CD4-positive, alpha-beta memory T cell (primary cell): ENCODE data around the gene ZNF22. TPM values are rescaled to one million over a fixed set of nuclear protein-coding genes. Genes with fewer than 3 reads are reported as not detected.

Experiments
- CTCF ChIA-PET: fragments of 350-600 bp; sonication (Branson Sonifier 250); formaldehyde crosslinking; loops from one replicate; lab custom pipeline; 2021; ENCODE audit warnings: inconsistent platforms; ENCODE audit not compliant: partially characterized antibody; lab: Charles Lee
- POLR2A ChIA-PET: fragments of 350-600 bp; sonication (Branson Sonifier 250); formaldehyde crosslinking; loops from one replicate; lab custom pipeline; 2021; ENCODE audit not compliant: partially characterized antibody; lab: Charles Lee
- DNase-seq, 5 donors: peaks; one replicate each; pipeline versions ENCODE4 v3.0.0 to v3.0.0-alpha.2; 2020 to 2022; ENCODE audit warnings: mixed read lengths in 1 of 5
- H3K27ac ChIP-seq: one replicate; pipeline ENCODE4 v1.7.0; 2013; ENCODE audit warnings: low read depth, low read length
- H3K27me3 ChIP-seq: 2 replicates; pipeline ENCODE4 v1.7.0; 2013; ENCODE audit warnings: mild to moderate bottlenecking, low read length, moderate library complexity; ENCODE audit not compliant: insufficient read depth
- H3K36me3 ChIP-seq: 2 replicates; pipeline ENCODE4 v1.7.0; 2013; ENCODE audit warnings: mild to moderate bottlenecking, low read length, moderate library complexity; ENCODE audit not compliant: insufficient read depth
- H3K4me1 ChIP-seq: 2 replicates; pipeline ENCODE4 v1.7.0; 2013; ENCODE audit warnings: mild to moderate bottlenecking, low read length, moderate library complexity; ENCODE audit not compliant: insufficient read depth
- H3K4me3 ChIP-seq, 2 donors: one replicate each; pipeline ENCODE4 v1.7.0; 2013; ENCODE audit warnings: low read length in 2 of 2, mild to moderate bottlenecking in 1 of 2
- H3K9me3 ChIP-seq, 2 donors: one replicate each; pipeline ENCODE4 v1.7.0; 2013; ENCODE audit warnings: low read length in 2 of 2, control low read depth in 1 of 2; ENCODE audit not compliant: control insufficient read depth in 1 of 2
- H3K27ac Mint-ChIP-seq, 7 donors: one replicate each; pipeline ENCODE4 v1.8.0; 2020 to 2021; ENCODE audit warnings: mixed read lengths in 7 of 7, mild to moderate bottlenecking in 6 of 7, inconsistent platforms in 3 of 7, moderate library complexity in 3 of 7
- H3K27me3 Mint-ChIP-seq, 2 donors: one replicate each; pipeline ENCODE4 v1.8.0; 2020 to 2021; ENCODE audit warnings: mixed read lengths in 2 of 2
- H3K36me3 Mint-ChIP-seq, 2 donors: one replicate each; pipeline ENCODE4 v1.8.0; 2020 to 2021; ENCODE audit warnings: mixed read lengths in 2 of 2, inconsistent platforms in 1 of 2, mild to moderate bottlenecking in 1 of 2
- H3K4me1 Mint-ChIP-seq, 4 donors: one replicate each; pipeline ENCODE4 v1.8.0; 2020 to 2021; ENCODE audit warnings: mixed read lengths in 4 of 4, mild to moderate bottlenecking in 1 of 4
- H3K4me3 Mint-ChIP-seq, 8 donors: one replicate each; pipeline ENCODE4 v1.8.0; 2020 to 2021; ENCODE audit warnings: mixed read lengths in 8 of 8, mild to moderate bottlenecking in 7 of 8, moderate library complexity in 6 of 8, inconsistent platforms in 3 of 8
- H3K9me3 Mint-ChIP-seq, 8 donors: one replicate each; pipeline ENCODE4 v1.8.0; 2020 to 2021; ENCODE audit warnings: mixed read lengths in 8 of 8, mild to moderate bottlenecking in 5 of 8, inconsistent platforms in 3 of 8, moderate library complexity in 1 of 8
- intact Hi-C: fragments of 100-400 bp; cut with micrococcal nuclease; formaldehyde crosslinking; loops from one replicate; pipeline ENCODE4 v1.15.1; 2023
- polyA plus RNA-seq, 2 donors: library from polyadenylated mRNA; unstranded; fragments of 300-500 nt; fragmentation: Illumina TruSeq; gene quantifications; one replicate each; pipeline ENCODE4 v1.2.3, GENCODE V29; 2021
- total RNA-seq, 2 experiments: library from RNA; stranded (reverse); gene quantifications; one replicate each; pipeline ENCODE4 v1.2.3, GENCODE V29; 2021

ZNF22 gene
- total and polyA plus RNA-seq, 4 experiments from 2014 or later, result 26.9 to 40.6 (median 30.8) TPM

DNA sequence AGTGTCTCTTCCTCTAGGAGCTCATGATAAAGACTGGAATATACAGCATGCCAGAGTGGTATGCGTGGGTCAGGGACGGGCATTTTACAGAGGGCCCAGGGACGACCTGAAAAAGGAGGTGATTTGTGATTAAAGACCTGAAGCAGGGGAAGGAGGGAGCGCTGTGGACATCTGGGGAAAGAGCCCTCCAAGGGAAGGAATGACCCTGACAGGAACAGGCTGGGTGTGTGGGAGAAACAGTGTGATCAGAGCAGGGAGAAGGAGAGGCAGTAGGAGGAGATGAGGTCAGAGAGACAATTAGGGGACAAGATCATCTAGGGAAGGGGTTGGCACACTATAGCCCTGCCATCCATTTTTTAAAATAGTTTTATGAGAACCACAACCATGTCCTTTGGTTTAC is 44.5 kb upstream of the ZNF22 start:
- Histone ChIP-seq H3K4me1 (peaks cover 26% of the 10 kb centered on the region), H3K36me3 (no peaks in the 10 kb centered on the region), H3K27me3 (no peaks in the 10 kb centered on the region), H3K9me3 (no peaks in the 10 kb centered on the region), H3K4me3 (no peak overlapping the region), H3K27ac (no peak overlapping the region)
- peaks cover 9 to 30% (median 23%) of the 10 kb centered on the region in 4 donors for H3K4me1 Mint-ChIP-seq
- peak overlapping the region in 2 of 7 donors; percentile 48 to 61 for H3K27ac Mint-ChIP-seq
- DNase-seq, result no peak
- H3K36me3 Mint-ChIP-seq, result peaks cover 12 to 16% of the 10 kb centered on the region in 2 donors
- POLR2A ChIA-PET, result no interaction called here
- intact Hi-C loops, result loop anchor here (10.0 kb wide), 1 partner anchor 81 kb away; no protein-coding TSS in a partner anchor
- H3K9me3 Mint-ChIP-seq, result no peaks in the 10 kb centered on the region
- no peaks in the 10 kb centered on the region for H3K27me3 Mint-ChIP-seq
- CTCF ChIA-PET, result no interaction called here
- peak overlapping the region in 1 of 8 donors; percentile 7 for H3K4me3 Mint-ChIP-seq

DNA sequence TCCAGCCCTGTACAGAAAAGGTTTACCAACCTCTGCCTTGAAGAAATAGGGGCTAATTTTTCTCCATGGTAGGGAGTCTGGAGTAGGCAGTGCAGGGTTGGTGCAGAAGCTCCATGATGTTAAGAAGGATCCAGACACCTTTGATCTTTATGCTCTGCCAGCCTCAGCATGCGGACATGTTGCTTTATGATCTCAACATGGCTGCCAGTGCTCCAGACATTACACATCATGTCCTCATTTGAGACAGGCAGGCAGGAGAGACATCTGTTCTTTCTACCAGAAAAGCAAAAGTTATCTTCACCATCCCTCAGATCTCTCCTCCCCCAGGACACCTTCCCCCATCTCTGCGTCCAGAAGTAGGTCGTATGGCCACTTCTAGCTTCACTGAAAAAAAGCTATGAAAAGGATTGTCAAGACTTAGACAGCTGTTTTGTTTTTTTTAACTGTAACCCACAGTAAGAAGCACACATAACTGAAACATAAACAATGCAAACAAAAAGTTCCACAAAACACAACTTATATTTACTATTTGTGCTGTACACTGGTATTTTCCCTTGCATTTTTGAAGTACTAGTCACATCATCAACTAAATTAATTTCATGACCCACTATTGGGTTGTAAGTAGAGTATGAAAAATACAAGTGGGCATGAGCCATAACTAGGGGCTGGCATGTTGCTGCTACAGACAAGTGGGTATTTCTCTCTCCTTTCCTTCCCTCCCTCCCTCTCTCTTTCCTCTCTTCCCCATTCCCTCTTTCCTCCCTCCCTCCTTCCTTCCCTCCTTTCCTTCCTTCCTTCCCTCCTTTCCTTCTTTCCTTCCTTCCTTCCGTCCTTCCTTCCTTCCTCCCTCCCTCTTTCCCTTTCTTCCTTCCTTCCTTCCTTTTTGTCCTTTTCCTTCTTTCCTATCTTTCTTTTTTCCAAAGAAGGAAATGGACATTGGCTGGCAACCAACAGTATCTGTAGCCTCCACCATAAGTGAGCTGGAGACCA is 43.7 kb upstream of the ZNF22 start:
- peaks cover 12% of the 10 kb centered on the region in 2 donors for H3K36me3 Mint-ChIP-seq
- Histone ChIP-seq H3K36me3 (no peaks in the 10 kb centered on the region), H3K27me3 (no peaks in the 10 kb centered on the region), H3K4me3 (no peak overlapping the region), H3K9me3 (no peaks in the 10 kb centered on the region), H3K4me1 (peaks cover 26% of the 10 kb centered on the region), H3K27ac (no peak overlapping the region)
- no peaks in the 10 kb centered on the region for H3K9me3 Mint-ChIP-seq
- peaks cover 9 to 30% (median 23%) of the 10 kb centered on the region in 4 donors for H3K4me1 Mint-ChIP-seq
- DNase-seq, result no peak
- ChIA-PET CTCF (no interaction called here), POLR2A (no interaction called here)
- intact Hi-C loops, result loop anchor here (10.0 kb wide), 1 partner anchor 82 kb away; no protein-coding TSS in a partner anchor
- peak overlapping the region in 1 of 8 donors; percentile 29 for H3K4me3 Mint-ChIP-seq
- H3K27me3 Mint-ChIP-seq, result no peaks in the 10 kb centered on the region
- H3K27ac Mint-ChIP-seq, result peak overlapping the region in 2 of 7 donors; percentile 37 to 62

DNA sequence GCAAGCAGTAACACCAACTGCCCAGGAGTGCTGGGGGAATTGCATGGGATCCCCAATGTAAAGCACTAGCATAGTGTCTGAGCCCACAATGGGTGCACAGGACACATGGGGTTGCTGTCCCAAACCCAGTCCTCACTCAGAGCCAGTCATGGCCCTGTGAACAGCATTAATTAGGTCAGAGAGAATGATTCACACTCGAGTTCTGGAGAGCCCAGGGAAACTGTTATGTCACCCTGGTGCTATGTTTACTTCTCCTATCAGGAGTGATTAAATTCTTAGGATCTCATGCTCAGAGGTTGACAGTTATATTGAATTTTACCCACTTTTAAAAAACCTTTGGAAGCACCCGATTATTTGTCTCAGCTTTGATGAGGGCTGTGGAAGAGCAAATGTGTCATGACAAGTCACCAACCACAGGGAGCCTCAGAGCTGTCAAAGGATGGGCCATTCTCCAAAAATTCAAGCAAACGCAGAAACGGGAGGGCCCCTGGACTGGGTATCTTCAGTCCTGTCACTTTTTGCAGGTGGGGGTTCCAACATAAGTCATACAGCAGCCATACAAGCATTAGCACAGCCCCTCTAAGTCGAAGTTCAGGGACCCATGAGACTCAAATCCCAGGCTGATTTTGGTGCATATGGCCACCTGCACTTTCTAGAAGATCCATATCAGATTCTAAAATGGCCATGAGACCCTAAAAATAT is 42.4 kb upstream of the ZNF22 start:
- Mint-ChIP-seq H3K27me3 (no peaks in the 10 kb centered on the region), H3K4me3 (peak overlapping the region; percentile 88 to 91 (median 89)), H3K4me1 (peaks cover 9 to 30% (median 23%) of the 10 kb centered on the region in 4 donors), H3K27ac (peak overlapping the region; percentile 63 to 92 (median 78)), H3K9me3 (no peaks in the 10 kb centered on the region), H3K36me3 (peaks cover 11 to 12% of the 10 kb centered on the region in 2 donors)
- intact Hi-C loops, result loop anchor here (10.0 kb wide), 1 partner anchor 84 kb away; no protein-coding TSS in a partner anchor
- H3K4me3 ChIP-seq, result peak overlapping the region; percentile 66 to 77
- no peak for DNase-seq
- no peaks in the 10 kb centered on the region for H3K9me3 ChIP-seq
- no peaks in the 10 kb centered on the region for H3K27me3 ChIP-seq
- CTCF ChIA-PET, result no interaction called here
- POLR2A ChIA-PET, result interaction anchor here (1.2 kb wide), 1 partner anchor 42 kb away, joined by 4 read pairs; no protein-coding TSS in a partner anchor
- peaks cover 26% of the 10 kb centered on the region for H3K4me1 ChIP-seq
- H3K27ac ChIP-seq, result no peak overlapping the region
- H3K36me3 ChIP-seq, result no peaks in the 10 kb centered on the region

DNA sequence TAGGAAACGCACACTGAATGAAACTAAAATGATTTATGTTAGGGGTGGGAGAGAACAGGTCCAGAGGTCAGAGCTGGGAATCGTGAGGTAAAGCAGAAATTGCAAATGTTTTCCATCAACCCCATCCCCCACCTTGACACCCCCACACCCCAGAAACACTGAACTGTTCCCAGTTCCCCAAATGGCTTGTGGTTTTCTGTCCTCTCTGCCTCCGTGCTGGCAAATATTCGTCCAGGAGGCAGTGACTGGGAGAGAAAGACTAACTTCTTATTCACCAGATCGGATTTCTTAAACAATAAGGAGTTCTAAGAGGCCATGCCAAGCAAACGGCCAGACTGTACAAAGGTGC is 41.9 kb upstream of the ZNF22 start:
- intact Hi-C loops, result loop anchor here (1.0 to 10.0 kb wide), 4 partner anchors 15 to 84 kb away; partner anchors contain the start of gene ZNF22
- no peaks in the 10 kb centered on the region for H3K36me3 ChIP-seq
- no peaks in the 10 kb centered on the region for H3K27me3 Mint-ChIP-seq
- H3K4me3 Mint-ChIP-seq, result peak overlapping the region; percentile 88 to 91 (median 89)
- peak overlapping the region; percentile 63 to 92 (median 78) for H3K27ac Mint-ChIP-seq
- H3K27ac ChIP-seq, result peak overlapping the region; percentile 57
- no peak for DNase-seq
- ChIA-PET POLR2A (interaction anchor here (1.0 to 1.2 kb wide), 2 partner anchors 41 to 80 kb away, joined by 4 to 5 read pairs; no protein-coding TSS in a partner anchor), CTCF (no interaction called here)
- H3K4me3 ChIP-seq, result peak overlapping the region; percentile 66 to 77
- peaks cover 26% of the 10 kb centered on the region for H3K4me1 ChIP-seq
- no peaks in the 10 kb centered on the region for H3K9me3 Mint-ChIP-seq
- H3K36me3 Mint-ChIP-seq, result peaks cover 6 to 12% of the 10 kb centered on the region in 2 donors
- no peaks in the 10 kb centered on the region for H3K27me3 ChIP-seq
- peaks cover 9 to 30% (median 23%) of the 10 kb centered on the region in 4 donors for H3K4me1 Mint-ChIP-seq
- H3K9me3 ChIP-seq, result no peaks in the 10 kb centered on the region

DNA sequence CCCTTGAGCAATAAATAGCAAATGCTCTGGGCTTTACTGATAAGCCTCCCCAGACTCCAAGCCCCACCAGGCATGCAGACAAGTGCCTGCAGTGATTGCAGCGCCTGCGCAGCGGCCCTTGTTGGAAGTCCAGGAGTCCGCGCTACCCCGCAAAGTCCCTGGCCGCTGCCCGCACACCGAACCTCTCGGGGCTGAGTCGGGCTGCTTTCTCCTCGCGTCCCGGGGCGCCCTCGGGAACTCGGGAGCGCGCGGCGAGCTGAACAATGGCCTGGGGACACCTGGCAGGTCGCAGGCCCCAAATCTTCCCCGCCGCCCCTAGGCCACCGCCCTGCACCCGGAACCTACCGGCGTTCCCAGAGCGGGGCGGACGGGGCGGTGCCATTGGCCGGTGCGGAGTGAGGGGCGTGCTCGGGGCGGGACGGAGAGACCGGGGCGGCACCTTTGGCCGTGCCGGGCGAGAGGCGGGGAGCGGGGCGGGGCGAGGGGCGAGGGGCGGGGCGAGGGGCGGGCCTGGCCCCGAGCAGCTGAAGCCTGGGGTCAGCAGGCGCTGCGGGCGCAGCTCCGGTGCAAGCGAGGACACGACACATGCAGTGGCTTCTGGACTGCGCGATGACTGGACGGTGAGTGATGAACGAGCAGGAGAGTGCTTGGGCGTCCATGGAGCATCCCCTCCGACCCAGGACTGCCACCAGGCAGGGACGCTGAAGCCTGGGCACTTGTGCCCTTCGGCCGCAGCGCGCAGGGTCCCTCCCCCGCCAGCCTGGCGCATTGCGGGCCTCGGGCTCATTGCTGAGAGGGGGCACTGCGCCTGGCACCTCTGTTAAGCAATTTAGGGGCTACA is 41.3 kb upstream of the ZNF22 start, which contains the start of gene RASSF4:
TSS of gene RASSF4 (plus strand) at position 556 of the 841 bp plus-strand sequence. CDS start 10,401 bp downstream, outside the sequence.
- intact Hi-C loops, result loop anchor here (1.0 to 10.0 kb wide), 4 partner anchors 15 to 85 kb away; partner anchors contain the start of gene ZNF22
- H3K27me3 ChIP-seq, result no peaks in the 10 kb centered on the region
- H3K27ac ChIP-seq, result peak within 1 kb of the TSS; percentile 57
- CTCF ChIA-PET, result no interaction called here
- DNase-seq, result peak; percentile 87 to 90 (median 89)
- Mint-ChIP-seq H3K9me3 (no peaks in the 10 kb centered on the region), H3K27ac (peak within 1 kb of the TSS; percentile 63 to 92 (median 78)), H3K4me1 (peaks cover 9 to 30% (median 23%) of the 10 kb centered on the region in 4 donors), H3K36me3 (peaks cover 6 to 11% of the 10 kb centered on the region in 2 donors), H3K27me3 (no peaks in the 10 kb centered on the region), H3K4me3 (peak within 1 kb of the TSS; percentile 88 to 91 (median 89))
- POLR2A ChIA-PET, result interaction anchor here (1.0 to 1.2 kb wide), 2 partner anchors 41 to 81 kb away, joined by 4 to 5 read pairs; no protein-coding TSS in a partner anchor
- H3K36me3 ChIP-seq, result no peaks in the 10 kb centered on the region
- H3K4me3 ChIP-seq, result peak within 1 kb of the TSS; percentile 66 to 77
- peaks cover 26% of the 10 kb centered on the region for H3K4me1 ChIP-seq
- no peaks in the 10 kb centered on the region for H3K9me3 ChIP-seq

DNA sequence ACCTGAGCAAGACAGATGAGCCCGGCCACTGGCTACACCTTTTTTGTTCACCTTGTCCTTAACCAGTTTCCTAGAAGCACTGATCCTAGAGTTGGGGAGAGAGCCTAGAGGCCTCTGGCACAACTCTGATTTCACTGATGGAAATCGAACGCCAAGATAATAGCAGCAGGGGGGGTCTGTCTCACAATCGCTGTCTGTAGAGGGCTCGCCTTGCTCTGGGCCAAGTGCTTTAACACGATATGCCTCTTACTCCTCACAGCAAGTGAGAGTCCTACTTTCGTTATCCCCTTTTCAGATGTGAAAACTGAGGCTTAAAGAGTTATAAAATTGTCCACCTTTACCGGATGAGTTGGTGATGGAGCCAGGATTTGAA is 40.6 kb upstream of the ZNF22 start:
- Mint-ChIP-seq H3K4me1 (peaks cover 7 to 30% (median 21%) of the 10 kb centered on the region in 4 donors), H3K27ac (no peak overlapping the region), H3K4me3 (peak overlapping the region; percentile 52 to 91 (median 88)), H3K9me3 (no peaks in the 10 kb centered on the region), H3K27me3 (no peaks in the 10 kb centered on the region), H3K36me3 (peaks cover 6 to 11% of the 10 kb centered on the region in 2 donors)
- Histone ChIP-seq H3K4me1 (peaks cover 26% of the 10 kb centered on the region), H3K27ac (no peak overlapping the region), H3K36me3 (no peaks in the 10 kb centered on the region), H3K9me3 (no peaks in the 10 kb centered on the region), H3K4me3 (peak overlapping the region; percentile 54 to 77), H3K27me3 (no peaks in the 10 kb centered on the region)
- DNase-seq, result no peak
- intact Hi-C loops, result no loop called here
- CTCF ChIA-PET, result interaction anchor here (1.2 kb wide), 1 partner anchor 27 kb away, joined by 4 read pairs; no protein-coding TSS in a partner anchor
- POLR2A ChIA-PET, result no interaction called here
